GM19452 (cell line): Measurements from ENCODE around the gene PSAPL1.

ENCODE experiments used
- ATAC-seq: cut with Tn5 transposase; IDR thresholded peaks from one replicate; pipeline ENCODE4 v1.9.1; 2021; ENCODE audit not compliant: unreplicated experiment

PSAPL1 gene

GRCh38 chr4:7398104-7398423 lies 36.7 kb downstream of the PSAPL1 start:
- no peak for ATAC-seq

DNA sequence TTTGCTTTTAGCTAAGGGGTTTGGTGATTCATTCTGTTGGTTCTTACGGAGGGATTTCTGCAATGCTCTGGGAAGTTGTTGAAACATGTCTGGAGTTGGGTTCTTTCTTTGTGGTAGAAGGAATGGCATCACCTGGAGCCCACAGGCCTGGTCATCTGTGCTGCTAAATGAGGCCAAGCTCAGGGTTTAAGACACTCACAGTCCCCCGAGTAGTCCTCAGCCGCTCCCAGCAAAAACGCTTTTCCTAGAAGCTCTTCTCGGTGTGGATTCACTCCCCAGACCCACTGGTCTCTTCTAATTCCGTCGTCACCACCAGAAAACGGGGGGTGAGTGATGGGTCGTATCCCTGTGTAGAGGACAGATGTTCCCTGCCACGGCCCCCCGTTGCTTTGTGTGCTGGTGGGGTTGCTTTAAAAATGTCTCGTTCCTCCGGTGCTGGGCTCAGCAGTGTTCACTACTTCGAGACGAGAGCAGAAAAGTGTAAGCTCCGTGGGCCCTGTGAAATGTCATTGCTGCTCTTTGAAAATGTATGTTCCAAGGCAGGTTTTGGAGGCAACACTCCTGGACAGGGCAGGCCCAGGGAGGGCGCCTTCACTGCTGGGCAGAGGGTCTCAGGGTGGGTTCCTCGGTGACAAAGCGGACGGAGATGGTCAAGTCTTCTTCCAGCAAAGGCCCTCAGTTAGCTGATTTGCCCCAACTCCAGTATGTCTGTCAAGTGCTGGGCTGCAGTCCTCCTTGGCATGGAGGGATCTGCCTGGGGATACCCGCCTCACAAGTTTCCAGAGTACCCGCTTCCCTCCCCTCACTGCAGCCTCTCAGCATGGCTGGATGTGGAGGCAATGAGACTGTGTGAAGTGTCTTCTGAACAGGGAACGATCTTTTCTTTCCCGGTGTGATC lies 37.3 kb downstream of the PSAPL1 start:
- no peak for ATAC-seq

GRCh38 chr4:7396186-7396910 lies 38.4 kb downstream of the PSAPL1 start:
- ATAC-seq, result no peak

- no peak for ATAC-seq
These were observed 39.1 kb downstream of the PSAPL1 start for GRCh38 chr4:7395645-7396044.

DNA sequence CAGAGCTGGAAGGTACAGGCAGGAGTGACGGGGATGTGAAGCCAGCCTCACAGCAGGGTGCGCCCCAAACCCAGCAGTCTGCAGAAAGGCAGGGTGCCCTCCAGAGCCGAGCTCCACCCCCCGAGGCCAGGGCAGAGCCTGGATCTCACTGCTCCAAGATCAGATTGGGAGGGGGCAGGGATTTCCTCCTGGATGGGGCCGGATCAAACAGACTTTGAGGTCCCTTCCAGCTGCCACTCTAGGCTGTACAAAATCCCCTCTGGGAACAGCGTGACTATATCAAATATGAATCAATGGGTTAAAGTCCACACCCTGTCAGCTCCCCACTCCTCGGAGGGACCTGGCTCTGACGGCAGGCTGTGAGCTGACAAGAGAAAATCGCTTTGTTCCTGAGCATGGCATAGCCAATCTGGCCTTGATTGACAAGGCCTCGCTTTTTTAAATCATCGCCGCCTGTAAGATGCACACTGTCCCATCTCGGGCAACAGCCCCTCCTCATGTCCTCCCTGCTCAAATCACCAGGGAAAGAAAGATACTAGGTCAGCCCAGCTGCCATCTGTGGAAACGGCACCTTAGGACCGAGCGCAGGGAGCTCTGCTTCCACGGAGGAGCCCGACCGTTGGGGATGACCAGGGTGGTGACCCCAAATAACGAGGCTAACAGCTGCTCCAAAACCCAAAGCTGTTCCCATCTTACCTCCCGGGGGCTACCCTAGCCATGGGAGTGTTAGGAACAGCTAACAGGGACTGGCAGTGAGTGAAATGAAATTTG lies 39.9 kb downstream of the PSAPL1 start:
- no peak for ATAC-seq

- no peak for ATAC-seq
These were observed 40.8 kb downstream of the PSAPL1 start for GRCh38 chr4:7393601-7394575.

DNA sequence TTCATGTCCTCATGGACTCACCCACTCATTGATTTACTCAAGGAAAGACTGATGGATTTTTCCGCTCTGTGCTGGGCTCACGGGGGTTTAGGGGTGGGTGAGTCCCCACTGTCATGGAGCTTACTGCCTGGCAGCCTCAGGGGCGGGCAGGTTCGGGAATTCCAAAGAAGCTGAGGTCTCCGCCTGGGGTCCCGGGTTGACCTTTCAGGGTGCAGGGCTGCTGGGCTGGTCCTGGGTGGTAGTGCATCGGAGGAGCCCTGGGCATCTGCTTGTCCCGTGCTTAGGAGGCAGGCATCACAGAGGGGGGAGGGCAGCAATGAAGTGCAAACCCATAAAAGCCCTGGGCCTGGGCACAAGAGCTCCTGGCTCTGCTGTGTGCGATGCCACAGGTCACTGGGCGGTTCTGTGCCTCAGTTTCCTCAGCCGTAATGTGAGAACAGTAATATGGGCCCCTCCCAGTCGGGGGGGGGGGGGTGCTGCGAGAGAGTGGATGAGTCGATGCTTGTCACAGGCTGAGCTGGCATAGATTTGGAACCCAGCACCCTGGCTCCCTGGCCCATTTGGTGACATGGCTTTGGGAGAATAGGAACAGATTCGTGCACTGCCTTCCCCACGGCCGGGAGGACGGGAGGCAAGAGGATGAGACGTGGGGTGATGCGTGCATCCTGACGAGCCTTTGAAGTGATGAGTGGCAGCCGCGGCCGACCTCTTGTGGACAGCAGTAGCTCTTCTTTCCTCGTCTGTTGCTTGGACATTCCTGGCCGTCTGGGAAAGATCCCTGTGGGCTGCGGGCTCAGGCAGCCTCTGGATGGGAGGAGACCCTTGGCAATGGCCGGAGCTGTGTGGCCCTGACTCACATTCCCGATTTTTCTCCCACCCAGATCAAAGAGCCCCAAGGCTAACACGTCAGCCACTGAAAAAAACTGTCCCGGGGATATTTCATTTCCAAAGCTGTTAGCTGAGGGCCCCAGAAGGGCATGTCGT lies 42.0 kb downstream of the PSAPL1 start:
- no peak for ATAC-seq

GRCh38 chr4:7391637-7392437 lies 42.9 kb downstream of the PSAPL1 start:
- ATAC-seq, result no peak

DNA sequence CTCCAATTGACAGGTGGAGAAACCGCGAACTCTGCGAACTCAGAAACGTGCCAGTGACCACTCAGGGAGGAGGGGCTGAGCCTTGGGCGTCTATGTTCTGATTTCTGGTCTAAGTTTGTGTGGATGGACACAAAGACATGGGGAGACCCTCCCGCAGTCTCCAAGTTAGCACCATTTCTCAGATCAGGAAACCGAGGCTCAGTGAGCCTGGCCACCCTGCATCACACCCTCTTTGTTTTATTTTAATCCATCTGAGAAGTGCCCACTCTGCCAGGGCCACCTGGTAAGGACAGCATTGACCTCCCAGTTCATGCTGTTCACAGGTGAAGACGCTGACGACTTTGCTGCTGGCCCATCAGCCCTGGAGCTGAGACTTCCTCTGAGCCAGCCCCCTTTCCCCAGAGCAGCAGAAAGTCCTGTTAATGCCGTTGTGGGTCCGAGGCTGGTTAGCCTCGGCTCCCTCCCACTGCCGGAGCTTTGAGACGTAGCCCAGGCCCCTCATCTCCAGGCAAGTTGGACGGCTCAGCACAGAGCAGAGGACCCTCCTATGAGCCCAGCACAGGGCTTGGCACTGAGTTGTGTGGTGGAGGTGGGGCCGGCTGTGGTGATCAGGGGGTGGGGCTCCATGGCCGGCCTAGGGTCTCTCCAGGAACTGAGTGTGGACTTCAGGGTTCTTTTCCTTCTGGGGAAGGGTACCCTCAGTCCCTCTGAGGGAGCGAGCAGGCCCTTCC lies 43.7 kb downstream of the PSAPL1 start:
- ATAC-seq, result no peak

DNA sequence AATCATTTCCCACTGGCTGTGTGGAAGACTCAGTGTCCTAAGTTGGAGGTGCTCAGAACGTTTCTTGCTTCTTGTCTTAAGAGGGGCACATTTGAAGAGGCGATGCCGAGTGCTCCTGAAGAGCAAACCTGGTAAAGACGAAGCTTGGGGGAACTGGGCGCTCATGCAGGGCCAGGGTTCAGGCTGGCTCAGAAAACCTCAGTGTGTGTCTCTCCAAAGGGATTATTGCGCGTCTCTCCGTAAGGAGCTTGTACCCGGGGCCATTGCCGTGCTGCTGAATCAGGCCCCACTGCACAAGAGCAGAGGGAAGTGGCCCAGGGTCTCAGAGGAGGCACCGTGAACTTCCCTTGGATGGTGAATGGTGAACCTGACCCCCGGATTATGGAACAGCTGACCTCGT lies 44.4 kb downstream of the PSAPL1 start:
- no peak for ATAC-seq

- ATAC-seq, result no peak
These were observed 45.0 kb downstream of the PSAPL1 start for GRCh38 chr4:7389719-7390118.

DNA sequence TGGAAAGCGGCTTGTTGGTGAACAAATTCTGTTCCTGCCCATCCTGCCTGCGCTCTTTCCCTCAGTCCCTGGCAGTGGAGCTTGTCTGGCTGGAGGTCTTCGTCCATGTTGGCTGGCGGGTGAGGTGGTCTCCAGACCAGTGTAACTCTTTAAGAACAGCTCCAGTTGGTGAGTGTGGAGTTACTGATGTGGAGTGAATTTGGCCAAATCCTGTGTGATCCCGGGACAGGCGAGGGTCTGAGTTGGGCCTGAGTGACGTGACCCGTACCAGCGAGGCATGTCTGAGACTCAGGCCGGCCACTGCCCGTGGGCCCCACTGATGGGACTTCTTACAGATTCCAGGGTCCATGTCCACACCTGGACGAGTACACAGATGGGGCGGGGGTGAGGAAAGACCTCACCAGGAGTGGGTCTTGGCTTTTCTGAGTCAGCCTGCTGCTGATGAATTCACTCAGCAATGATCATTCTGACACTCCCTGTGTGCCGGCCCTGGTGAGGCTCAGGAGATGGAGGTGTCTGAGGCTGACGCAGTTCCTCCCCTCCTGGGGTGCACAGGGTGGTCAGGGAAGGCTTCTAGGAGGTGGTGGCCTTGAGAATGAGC lies 45.5 kb downstream of the PSAPL1 start:
- no peak for ATAC-seq

DNA sequence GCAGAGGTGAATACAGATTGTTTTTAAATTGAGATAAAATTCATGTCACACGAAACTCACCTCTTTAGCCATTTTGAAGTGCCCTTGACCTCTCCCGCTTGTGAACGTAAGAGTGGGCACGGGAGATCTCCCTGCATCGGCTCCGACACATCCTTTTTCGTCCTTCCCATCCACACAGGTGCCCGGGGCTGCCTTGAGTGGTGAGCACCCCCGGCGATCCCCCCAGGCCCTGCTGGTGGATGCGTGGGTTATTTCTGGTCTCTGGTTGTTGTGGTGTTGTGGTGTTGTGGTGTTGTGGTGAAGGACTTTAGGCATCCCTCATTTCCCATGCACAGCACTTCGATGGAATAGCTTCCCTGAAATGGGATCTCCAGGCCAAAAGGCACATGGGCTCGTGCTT lies 46.1 kb downstream of the PSAPL1 start:
- no peak for ATAC-seq

- no peak for ATAC-seq
These were observed 46.8 kb downstream of the PSAPL1 start for GRCh38 chr4:7387925-7388324.

GRCh38 chr4:7384929-7385890 lies 49.5 kb downstream of the PSAPL1 start:
- ATAC-seq, result no peak
